ENCODE measurements around the gene AKAP13.
"Not testable (repeated sequence)": the region's sequence is repeated elsewhere in the genome, so short reads cannot be mapped to it uniquely, and the experiment has no call there.

Gene AKAP13

GRCh38 chr15:85636351-85636750 lies 255.9 kb downstream of the AKAP13 start:
- DNase-seq = no peak

- DNase-seq = no peak
Observed at GRCh38 chr15:85639752-85640381, 259.5 kb downstream of the AKAP13 start.

- DNase-seq = no peak
Observed at GRCh38 chr15:85642065-85642692, 261.8 kb downstream of the AKAP13 start.

- DNase-seq = no peak
Observed at GRCh38 chr15:85642693-85643066, 262.3 kb downstream of the AKAP13 start.

GRCh38 chr15:85646538-85647091 lies 266.2 kb downstream of the AKAP13 start:
- DNase-seq = no peak

GRCh38 chr15:85649372-85649771 lies 269.0 kb downstream of the AKAP13 start:
- DNase-seq = no peak

- DNase-seq = no peak
Observed at GRCh38 chr15:85651548-85651947, 271.1 kb downstream of the AKAP13 start.

- DNase-seq = no peak
Observed at GRCh38 chr15:85652457-85652856, 272.1 kb downstream of the AKAP13 start.

GRCh38 chr15:85657132-85657531 lies 276.7 kb downstream of the AKAP13 start:
- DNase-seq = no peak

GRCh38 chr15:85658816-85659215 lies 278.4 kb downstream of the AKAP13 start:
- DNase-seq = no peak

GRCh38 chr15:85661859-85662258 lies 281.5 kb downstream of the AKAP13 start:
- DNase-seq = no peak

- not testable (repeated sequence) for DNase-seq
Observed at GRCh38 chr15:85665677-85666076, 285.3 kb downstream of the AKAP13 start.

GRCh38 chr15:85667491-85668424 lies 287.4 kb downstream of the AKAP13 start:
- DNase-seq = no peak

GRCh38 chr15:85671156-85671555 lies 290.8 kb downstream of the AKAP13 start:
- no peak for DNase-seq

- DNase-seq = no peak
Observed at GRCh38 chr15:85672332-85673084, 292.1 kb downstream of the AKAP13 start.

GRCh38 chr15:85673326-85673725 lies 292.9 kb downstream of the AKAP13 start:
- DNase-seq = no peak

GRCh38 chr15:85676342-85677098 lies 296.1 kb downstream of the AKAP13 start:
- no peak for DNase-seq

GRCh38 chr15:85679231-85679630 lies 298.8 kb downstream of the AKAP13 start:
- no peak for DNase-seq

- no peak for DNase-seq
Observed at GRCh38 chr15:85681386-85681785, 301.0 kb downstream of the AKAP13 start.

- DNase-seq = no peak
Observed at GRCh38 chr15:85684174-85684710, 303.8 kb downstream of the AKAP13 start.

- DNase-seq = no peak
Observed at GRCh38 chr15:85685356-85685755, 305.0 kb downstream of the AKAP13 start.

- no peak for DNase-seq
Observed at GRCh38 chr15:85687329-85687728, 306.9 kb downstream of the AKAP13 start.

All from NCI-H1105 treated with DMSO at 0.1 percent for 48 hours (cell line).